Neural cell (in vitro differentiated cells): Measurements from ENCODE around the gene TPSB2. TPM values are rescaled to one million over a fixed set of nuclear protein-coding genes. Genes with fewer than 3 reads are reported as not detected.
"Not testable (repeated sequence)": the region's sequence is repeated elsewhere in the genome, so short reads cannot be mapped to it uniquely, and the experiment has no call there.

ENCODE experiments used
- H2AFZ ChIP-seq: fragments of 200-600, 300-800 bp; sonication (generic), shearing (Covaris generic); 2 replicates; pipeline ENCODE4 v1.6.0; 2014; ENCODE audit warnings: low read depth, mild to moderate bottlenecking, antibody characterized with exemption, low read length, moderate library complexity
- H3F3A ChIP-seq: fragments of 200-600 bp; shearing (Covaris generic); 2 replicates; pipeline ENCODE4 v1.6.1; 2016; ENCODE audit warnings: mild to moderate bottlenecking, moderate library complexity, mixed read lengths, antibody characterized with exemption, low read length; ENCODE audit not compliant: insufficient read depth, poor library complexity, severe bottlenecking
- H3K27ac ChIP-seq: fragments of 200-600, 300-800 bp; sonication (generic), shearing (Covaris generic); 2 replicates; pipeline ENCODE4 v1.5.1; 2014; ENCODE audit warnings: mild to moderate bottlenecking, low read length, moderate library complexity
- H3K27me3 ChIP-seq: fragments of 300-800, 200-600 bp; sonication (generic), shearing (Covaris generic); 2 replicates; pipeline ENCODE4 v1.6.0; 2014; ENCODE audit warnings: mild to moderate bottlenecking, low read depth, low read length, moderate library complexity; ENCODE audit not compliant: insufficient read depth
- H3K36me3 ChIP-seq: fragments of 300-800, 200-600 bp; sonication (generic), shearing (Covaris generic); 2 replicates; pipeline ENCODE4 v1.5.1; 2014; ENCODE audit warnings: mild to moderate bottlenecking, antibody characterized with exemption, low read length, moderate library complexity; ENCODE audit not compliant: insufficient read depth
- H3K4me2 ChIP-seq: fragments of 300-800, 200-600 bp; sonication (generic), shearing (Covaris generic); 2 replicates; pipeline ENCODE4 v1.6.0; 2014; ENCODE audit warnings: mild to moderate bottlenecking, low read length
- H3K4me3 ChIP-seq: fragments of 300-800, 200-600 bp; sonication (generic), shearing (Covaris generic); 2 replicates; pipeline ENCODE4 v1.5.1; 2014; ENCODE audit warnings: mild to moderate bottlenecking, low read length, moderate library complexity
- H3K79me2 ChIP-seq: fragments of 200-600 bp; shearing (Covaris generic); replicated peaks from 2 replicates; pipeline ENCODE4 v1.6.0; 2014; ENCODE audit warnings: mild to moderate bottlenecking, low read length, moderate library complexity; ENCODE audit not compliant: insufficient read depth
- H3K9ac ChIP-seq: fragments of 300-800, 200-600 bp; sonication (generic), shearing (Covaris generic); 2 replicates; pipeline ENCODE4 v1.6.1; 2016; ENCODE audit warnings: mild to moderate bottlenecking, low read length, mixed read lengths
- H3K9me2 ChIP-seq: fragments of 200-600 bp; shearing (Covaris generic); 2 replicates; pipeline ENCODE4 v1.6.1; 2016; ENCODE audit warnings: mild to moderate bottlenecking, low read length, mixed read lengths; ENCODE audit not compliant: insufficient read depth
- H3K9me3 ChIP-seq: fragments of 200-600, 300-800 bp; sonication (generic), shearing (Covaris generic); 2 replicates; pipeline ENCODE4 v1.6.1; 2016; ENCODE audit warnings: mild to moderate bottlenecking, mixed run types, low read length, moderate library complexity, mixed read lengths
- H4K20me1 ChIP-seq: fragments of 200-600 bp; shearing (Covaris generic); 2 replicates; pipeline ENCODE4 v1.6.1; 2016; ENCODE audit warnings: mild to moderate bottlenecking, mixed run types; ENCODE audit not compliant: insufficient read depth
- CTCF ChIP-seq: fragments of 450-650 bp; IDR thresholded peaks from 2 replicates; pipeline ENCODE4 v1.5.1; 2014; ENCODE audit warnings: antibody characterized with exemption, mild to moderate bottlenecking, moderate library complexity; ENCODE audit not compliant: poor library complexity, severe bottlenecking
- EP300 ChIP-seq: fragments of 450-650 bp; conservative IDR thresholded peaks from 2 replicates; pipeline ENCODE4 v1.6.1; 2014; ENCODE audit warnings: antibody characterized with exemption, mild to moderate bottlenecking, moderate library complexity; ENCODE audit not compliant: poor library complexity, severe bottlenecking
- EZH2 ChIP-seq: fragments of 200-600, 300-800 bp; shearing (Covaris generic), sonication (generic); IDR thresholded peaks from 2 replicates; pipeline ENCODE4 v1.6.1; 2014; ENCODE audit warnings: antibody characterized with exemption, low read length, borderline replicate concordance, mild to moderate bottlenecking; ENCODE audit not compliant: insufficient read depth, poor library complexity, severe bottlenecking
- MXI1 ChIP-seq: fragments of 450-650 bp; conservative IDR thresholded peaks from 2 replicates; pipeline ENCODE4 v1.6.1; 2014; ENCODE audit warnings: antibody characterized with exemption, mild to moderate bottlenecking; ENCODE audit not compliant: poor library complexity, severe bottlenecking
- POLR2AphosphoS5 ChIP-seq: IDR thresholded peaks from 2 replicates; pipeline ENCODE4 v1.6.1; 2012
- RAD21 ChIP-seq: fragments of 450-650 bp; conservative IDR thresholded peaks from 2 replicates; pipeline ENCODE4 v1.6.1; 2014; ENCODE audit warnings: antibody characterized with exemption, mild to moderate bottlenecking, moderate library complexity
- REST ChIP-seq: IDR thresholded peaks from 2 replicates; pipeline ENCODE4 v1.6.1; 2012; ENCODE audit warnings: borderline replicate concordance
- SMC3 ChIP-seq: fragments of 450-650 bp; conservative IDR thresholded peaks from 2 replicates; pipeline ENCODE4 v1.6.1; 2014; ENCODE audit warnings: antibody characterized with exemption, mild to moderate bottlenecking, moderate library complexity; ENCODE audit not compliant: poor library complexity
- TAF1 ChIP-seq: IDR thresholded peaks from 2 replicates; pipeline ENCODE4 v1.6.1; 2012; ENCODE audit warnings: low read depth
- polyA minus RNA-seq: library from RNA; depleted of rRNA, polyadenylated mRNA; stranded (reverse); fragments of >200 nt; gene quantifications from 2 replicates; pipeline ENCODE4 v1.2.3, GENCODE V29; 2014
- polyA plus RNA-seq: library from polyadenylated mRNA; depleted of rRNA; stranded (reverse); fragments of >200 nt; gene quantifications from 2 replicates; pipeline ENCODE4 v1.2.3, GENCODE V29; 2014

TPSB2 gene
- polyA plus RNA-seq (not detected in 2 replicates), polyA minus RNA-seq (not detected in 2 replicates)

- H3K4me2 ChIP-seq, H2AFZ ChIP-seq, H3K27me3 ChIP-seq, H3K79me2 ChIP-seq, H3K36me3 ChIP-seq, H3K9me2 ChIP-seq, H3K4me3 ChIP-seq, H3K27ac ChIP-seq, H3K9me3 ChIP-seq, H3F3A ChIP-seq, H3K9ac ChIP-seq, H4K20me1 ChIP-seq: not testable (repeated sequence)
These were observed at the start of gene TPSB2 for GRCh38 chr16:1230084-1230470. Gene TPSB2, minus strand, starts transcription at chr16:1230184. Its CDS starts 233 bp downstream, at chr16:1229951.

GRCh38 chr16:1279081-1279944 is 49.3 kb upstream of the TPSB2 start:
- H3K9ac ChIP-seq, result no peak overlapping the region
- H3K4me3 ChIP-seq, result no peak overlapping the region
- no peaks in the 10 kb centered on the region for H3K36me3 ChIP-seq
- H3K79me2 ChIP-seq, result no peaks in the 10 kb centered on the region
- no peak overlapping the region for H2AFZ ChIP-seq
- H3F3A ChIP-seq, result no peaks in the 10 kb centered on the region
- no peak overlapping the region for H3K4me2 ChIP-seq
- TF ChIP-seq POLR2AphosphoS5 (no peak), MXI1 (no peak), EZH2 (no peak), EP300 (no peak)
- H4K20me1 ChIP-seq, result no peaks in the 10 kb centered on the region
- H3K9me2 ChIP-seq, result no peaks in the 10 kb centered on the region
- H3K27me3 ChIP-seq, result no peaks in the 10 kb centered on the region
- no peaks in the 10 kb centered on the region for H3K9me3 ChIP-seq
- no peak overlapping the region for H3K27ac ChIP-seq

- Histone ChIP-seq H4K20me1 (no peaks in the 10 kb centered on the region), H2AFZ (no peak overlapping the region), H3K27me3 (no peaks in the 10 kb centered on the region), H3K9ac (no peak overlapping the region), H3K4me3 (no peak overlapping the region), H3F3A (no peaks in the 10 kb centered on the region), H3K9me2 (no peaks in the 10 kb centered on the region), H3K36me3 (no peaks in the 10 kb centered on the region), H3K4me2 (no peak overlapping the region), H3K9me3 (no peaks in the 10 kb centered on the region), H3K27ac (no peak overlapping the region), H3K79me2 (no peaks in the 10 kb centered on the region)
- TF ChIP-seq EZH2 (no peak), EP300 (no peak), REST (no peak), POLR2AphosphoS5 (no peak), CTCF (no peak), SMC3 (no peak), MXI1 (no peak), TAF1 (no peak), RAD21 (no peak)
These were observed 48.5 kb upstream of the TPSB2 start for GRCh38 chr16:1278477-1278876.
